ENCODE results near the gene PGLYRP4. TPM values are rescaled to one million over a fixed set of nuclear protein-coding genes. Genes with fewer than 3 reads are reported as not detected.

Gene PGLYRP4
- total RNA-seq, 1 experiment from 2014 or later, result not detected

GRCh38 chr1:153384958-153385580 is 36.4 kb upstream of the PGLYRP4 start:
- Histone ChIP-seq H3K4me3 (ENCODE audit: low read depth in 2 of 2, low read length in 2 of 2) (no peak overlapping the region), H3K36me3 (ENCODE audit: control insufficient read depth, insufficient read depth, low read length) (no peaks in the 10 kb centered on the region), H3K4me1 (ENCODE audit: control insufficient read depth, insufficient read depth, low read length) (no peaks in the 10 kb centered on the region), H3K27me3 (ENCODE audit: control insufficient read depth, insufficient read depth, low read length) (peaks cover 10% of the 10 kb centered on the region), H3K27ac (ENCODE audit: low read length) (no peak overlapping the region), H3K9me3 (ENCODE audit: control insufficient read depth, insufficient read depth, low read depth, low read length) (no peaks in the 10 kb centered on the region)
- in situ Hi-C loops (cut with HindIII; ENCODE audit: low pct_unique_long_range_greater_than_20kb, low sequenced_read_pairs), result no loop called here
- ChIA-PET CTCF (no interaction called here), POLR2A (no interaction called here)
- ATAC-seq, result no peak
- TF ChIP-seq CTCF (IDR thresholded peaks at IDR 0.05) (no peak), REST (IDR thresholded peaks at IDR 0.05; ENCODE audit: insufficient read depth in 1 of 2, low read depth in 2 of 2, low read length in 1 of 2) (no peak), TCF7L2 (IDR thresholded peaks at IDR 0.05; ENCODE audit: low read depth, low read length) (no peak), SIN3A (IDR thresholded peaks at IDR 0.05; ENCODE audit: borderline replicate concordance, insufficient read depth, low read depth, low read length) (no peak), POLR2AphosphoS5 (IDR thresholded peaks at IDR 0.05; ENCODE audit: low read depth, low read length) (no peak)
- no peak for DNase-seq (ENCODE audit: low read depth, low spot score)
- intact Hi-C loops (cut with micrococcal nuclease; ENCODE audit: unreplicated experiment), result no loop called here
- no TSS peak for BruUV-seq (replicated peaks)

- ATAC-seq, result no peak
- DNase-seq (ENCODE audit: low read depth, low spot score), result no peak
- no peaks in the 10 kb centered on the region for H3K36me3 ChIP-seq (ENCODE audit: control insufficient read depth, insufficient read depth, low read length)
- POLR2A ChIA-PET, result no interaction called here
- intact Hi-C loops (cut with micrococcal nuclease; ENCODE audit: unreplicated experiment), result no loop called here
- H3K27ac ChIP-seq (ENCODE audit: low read length), result no peak overlapping the region
- no peak overlapping the region for H3K4me3 ChIP-seq (ENCODE audit: low read depth in 2 of 2, low read length in 2 of 2)
- H3K27me3 ChIP-seq (ENCODE audit: control insufficient read depth, insufficient read depth, low read length), result peaks cover 13% of the 10 kb centered on the region; the same call in 1 of the 2 replicates
- no TSS peak for BruUV-seq (replicated peaks)
- TF ChIP-seq SIN3A (IDR thresholded peaks at IDR 0.05; ENCODE audit: borderline replicate concordance, insufficient read depth, low read depth, low read length) (no peak), REST (IDR thresholded peaks at IDR 0.05; ENCODE audit: insufficient read depth in 1 of 2, low read depth in 2 of 2, low read length in 1 of 2) (no peak), POLR2AphosphoS5 (IDR thresholded peaks at IDR 0.05; ENCODE audit: low read depth, low read length) (no peak), CTCF (IDR thresholded peaks at IDR 0.05) (no peak), TCF7L2 (IDR thresholded peaks at IDR 0.05; ENCODE audit: low read depth, low read length) (no peak)
- in situ Hi-C loops (cut with HindIII; ENCODE audit: low pct_unique_long_range_greater_than_20kb, low sequenced_read_pairs), result no loop called here
- no peaks in the 10 kb centered on the region for H3K4me1 ChIP-seq (ENCODE audit: control insufficient read depth, insufficient read depth, low read length)
- H3K9me3 ChIP-seq (ENCODE audit: control insufficient read depth, insufficient read depth, low read depth, low read length), result no peaks in the 10 kb centered on the region
- CTCF ChIA-PET, result no interaction called here
Measured at GRCh38 chr1:153380711-153381110, 32.1 kb upstream of the PGLYRP4 start.

Measured in Panc1 (cell line).